Ovary (tissue), 3 donors: ENCODE results near the gene FHAD1.

ENCODE experiments used
- CTCF ChIP-seq, 3 donors: fragments of 450-650 bp in 2 of 3; fragments of 200-600 bp in 1 of 3; IDR thresholded peaks; one replicate each; pipeline versions ENCODE4 v1.5.1 to v1.8.0; 2016 to 2022; ENCODE audit warnings: antibody characterized with exemption in 3 of 3, mild to moderate bottlenecking in 1 of 3
- POLR2A ChIP-seq: fragments of 450-650 bp; IDR thresholded peaks from one replicate; pipeline ENCODE4 v1.6.1; 2017; ENCODE audit warnings: antibody characterized with exemption, mild to moderate bottlenecking, moderate library complexity
- donor health status: DM: no; HTN: no; CAD: no.

GRCh38 chr1:15204931-15205330 is 42.1 kb upstream of the FHAD1 start:
- TF ChIP-seq CTCF (IDR thresholded peaks at IDR 0.05) (no peak), POLR2A (no peak)
